ENCODE measurements around the gene ACTMAP.

The ACTMAP gene

DNA sequence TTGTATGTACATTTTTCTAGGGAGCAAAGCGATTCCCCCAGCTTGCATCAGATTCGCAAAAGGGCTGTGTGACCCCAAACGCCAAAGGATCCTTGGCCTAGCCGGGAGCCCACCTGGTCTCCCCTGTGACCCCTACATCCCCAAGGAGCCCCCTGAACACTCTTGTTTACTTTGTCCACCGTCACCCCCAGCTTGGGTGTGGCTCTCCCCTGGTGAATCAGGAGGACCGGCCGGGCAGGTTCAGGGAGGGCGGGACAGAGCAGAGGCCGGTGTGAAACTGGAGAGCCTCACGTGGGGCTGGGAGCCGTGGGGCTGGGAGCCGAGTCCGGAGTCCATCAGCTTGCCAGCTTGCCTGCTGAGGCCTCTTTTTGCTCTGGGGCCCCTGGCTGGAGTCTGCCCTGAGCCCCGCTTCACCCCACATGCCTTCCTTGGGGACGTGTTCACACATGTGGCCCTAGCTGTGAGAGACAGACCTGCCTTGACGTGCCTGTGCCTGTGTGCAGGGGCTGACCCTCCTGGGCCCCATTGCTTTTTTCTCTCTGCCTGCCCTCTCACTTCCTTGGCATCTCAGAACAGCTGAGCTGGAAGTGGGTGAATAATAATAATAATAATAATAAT lies 31.4 kb downstream of the ACTMAP start:
- peak overlapping the region; percentile 86 for H3K9ac ChIP-seq (ENCODE audit: low read depth, low read length, poor library complexity, severe bottlenecking)
- no peak overlapping the region for H2AFZ ChIP-seq (ENCODE audit: low read length)
- H3K27me3 ChIP-seq (ENCODE audit: insufficient read depth, low read length, poor library complexity, severe bottlenecking): no peaks in the 10 kb centered on the region
- no peaks in the 10 kb centered on the region for H3K9me2 ChIP-seq (replicated peaks; ENCODE audit: low read depth, low read length)
- peaks cover 43% of the 10 kb centered on the region for H3K4me1 ChIP-seq (ENCODE audit: insufficient read depth, low read length, poor library complexity, severe bottlenecking)
- H3F3A ChIP-seq (ENCODE audit: low read depth): no peaks in the 10 kb centered on the region
- H3K36me3 ChIP-seq (ENCODE audit: insufficient read depth, low read length): no peaks in the 10 kb centered on the region
- H3K9me3 ChIP-seq (ENCODE audit: insufficient read depth, low read depth, low read length): no peaks in the 10 kb centered on the region
- TF ChIP-seq, protein P1, sequence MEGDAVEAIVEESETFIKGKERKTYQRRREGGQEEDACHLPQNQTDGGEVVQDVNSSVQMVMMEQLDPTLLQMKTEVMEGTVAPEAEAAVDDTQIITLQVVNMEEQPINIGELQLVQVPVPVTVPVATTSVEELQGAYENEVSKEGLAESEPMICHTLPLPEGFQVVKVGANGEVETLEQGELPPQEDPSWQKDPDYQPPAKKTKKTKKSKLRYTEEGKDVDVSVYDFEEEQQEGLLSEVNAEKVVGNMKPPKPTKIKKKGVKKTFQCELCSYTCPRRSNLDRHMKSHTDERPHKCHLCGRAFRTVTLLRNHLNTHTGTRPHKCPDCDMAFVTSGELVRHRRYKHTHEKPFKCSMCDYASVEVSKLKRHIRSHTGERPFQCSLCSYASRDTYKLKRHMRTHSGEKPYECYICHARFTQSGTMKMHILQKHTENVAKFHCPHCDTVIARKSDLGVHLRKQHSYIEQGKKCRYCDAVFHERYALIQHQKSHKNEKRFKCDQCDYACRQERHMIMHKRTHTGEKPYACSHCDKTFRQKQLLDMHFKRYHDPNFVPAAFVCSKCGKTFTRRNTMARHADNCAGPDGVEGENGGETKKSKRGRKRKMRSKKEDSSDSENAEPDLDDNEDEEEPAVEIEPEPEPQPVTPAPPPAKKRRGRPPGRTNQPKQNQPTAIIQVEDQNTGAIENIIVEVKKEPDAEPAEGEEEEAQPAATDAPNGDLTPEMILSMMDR (conservative IDR thresholded peaks at IDR 0.05; ENCODE audit: low read length): no peak
- no peak for TF ChIP-seq EZH2phosphoT487 (IDR thresholded peaks at IDR 0.05; ENCODE audit: borderline replicate concordance)
- no peaks in the 10 kb centered on the region for H4K20me1 ChIP-seq (ENCODE audit: insufficient read depth, low read length, poor library complexity, severe bottlenecking)
- H3K4me3 ChIP-seq (ENCODE audit: low read length, poor library complexity, severe bottlenecking): peak overlapping the region; percentile 95
- peak overlapping the region; percentile 96 for H3K4me2 ChIP-seq (ENCODE audit: low read depth, low read length, poor library complexity, severe bottlenecking)
- peaks cover 20% of the 10 kb centered on the region for H3K79me2 ChIP-seq (ENCODE audit: insufficient read depth, low read length)

GRCh38 chr19:40717880-40718773 lies 32.1 kb downstream of the ACTMAP start:
- H3K9me2 ChIP-seq (replicated peaks; ENCODE audit: low read depth, low read length): no peaks in the 10 kb centered on the region
- peaks cover 44% of the 10 kb centered on the region for H3K4me1 ChIP-seq (ENCODE audit: insufficient read depth, low read length, poor library complexity, severe bottlenecking)
- peak overlapping the region; percentile 95 for H3K4me3 ChIP-seq (ENCODE audit: low read length, poor library complexity, severe bottlenecking)
- H3K27me3 ChIP-seq (ENCODE audit: insufficient read depth, low read length, poor library complexity, severe bottlenecking): no peaks in the 10 kb centered on the region
- no peaks in the 10 kb centered on the region for H4K20me1 ChIP-seq (ENCODE audit: insufficient read depth, low read length, poor library complexity, severe bottlenecking)
- peaks cover 20% of the 10 kb centered on the region for H3K79me2 ChIP-seq (ENCODE audit: insufficient read depth, low read length)
- no peaks in the 10 kb centered on the region for H3K36me3 ChIP-seq (ENCODE audit: insufficient read depth, low read length)
- TF ChIP-seq EZH2phosphoT487 (IDR thresholded peaks at IDR 0.05; ENCODE audit: borderline replicate concordance): no peak
- TF ChIP-seq, protein P1 (conservative IDR thresholded peaks at IDR 0.05; ENCODE audit: low read length): no peak
- H3F3A ChIP-seq (ENCODE audit: low read depth): no peaks in the 10 kb centered on the region
- H3K9ac ChIP-seq (ENCODE audit: low read depth, low read length, poor library complexity, severe bottlenecking): peak overlapping the region; percentile 86
- H3K9me3 ChIP-seq (ENCODE audit: insufficient read depth, low read depth, low read length): no peaks in the 10 kb centered on the region
- peak overlapping the region; percentile 96 for H3K4me2 ChIP-seq (ENCODE audit: low read depth, low read length, poor library complexity, severe bottlenecking)
- no peak overlapping the region for H2AFZ ChIP-seq (ENCODE audit: low read length)

- Histone ChIP-seq H3K79me2 (ENCODE audit: insufficient read depth, low read length) (peaks cover 20% of the 10 kb centered on the region), H3K4me1 (ENCODE audit: insufficient read depth, low read length, poor library complexity, severe bottlenecking) (peaks cover 44% of the 10 kb centered on the region), H3K4me2 (ENCODE audit: low read depth, low read length, poor library complexity, severe bottlenecking) (peak overlapping the region; percentile 96), H3K36me3 (ENCODE audit: insufficient read depth, low read length) (no peaks in the 10 kb centered on the region), H3F3A (ENCODE audit: low read depth) (no peaks in the 10 kb centered on the region), H2AFZ (ENCODE audit: low read length) (peak overlapping the region; percentile 96), H4K20me1 (ENCODE audit: insufficient read depth, low read length, poor library complexity, severe bottlenecking) (no peaks in the 10 kb centered on the region), H3K4me3 (ENCODE audit: low read length, poor library complexity, severe bottlenecking) (peak overlapping the region; percentile 95), H3K9ac (ENCODE audit: low read depth, low read length, poor library complexity, severe bottlenecking) (peak overlapping the region; percentile 86), H3K27me3 (ENCODE audit: insufficient read depth, low read length, poor library complexity, severe bottlenecking) (no peaks in the 10 kb centered on the region), H3K9me2 (replicated peaks; ENCODE audit: low read depth, low read length) (no peaks in the 10 kb centered on the region), H3K9me3 (ENCODE audit: insufficient read depth, low read depth, low read length) (no peaks in the 10 kb centered on the region)
- TF ChIP-seq, protein P1 (conservative IDR thresholded peaks at IDR 0.05; ENCODE audit: low read length): no peak
- TF ChIP-seq EZH2phosphoT487 (IDR thresholded peaks at IDR 0.05; ENCODE audit: borderline replicate concordance): no peak
Measured at GRCh38 chr19:40717325-40717879, 32.9 kb downstream of the ACTMAP start.

Data from Loucy (cell line).